GM12872 (cell line): ENCODE data around the gene UGT1A8.

Experiments used
- TF ChIP-seq, protein P1 (sequence below): IDR thresholded peaks from 3 replicates; pipeline ENCODE4 v1.5.1; 2011; ENCODE audit warnings: low read depth, mild to moderate bottlenecking, low read length, moderate library complexity; ENCODE audit not compliant: insufficient read depth

The UGT1A8 gene

DNA sequence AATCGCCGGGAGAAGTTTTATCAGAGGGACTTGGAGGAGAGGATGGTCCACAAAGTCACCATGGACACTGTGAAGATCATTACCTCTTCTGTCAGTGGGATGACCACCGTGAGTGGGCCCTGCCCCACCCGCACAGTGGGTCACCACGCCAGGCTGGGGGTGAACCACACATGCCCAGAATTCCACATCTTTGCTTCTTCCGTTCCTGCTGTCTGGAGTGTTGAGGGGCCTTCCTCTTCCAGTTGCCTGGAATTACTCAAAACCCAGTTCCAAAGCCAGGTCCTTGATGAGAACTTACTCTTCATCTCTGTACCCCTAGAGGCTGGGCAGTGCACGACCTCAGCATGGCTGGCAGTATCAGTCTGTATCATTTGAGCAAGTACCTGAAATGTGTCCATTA lies 182.8 kb downstream of the UGT1A8 start:
- TF ChIP-seq, protein P1, sequence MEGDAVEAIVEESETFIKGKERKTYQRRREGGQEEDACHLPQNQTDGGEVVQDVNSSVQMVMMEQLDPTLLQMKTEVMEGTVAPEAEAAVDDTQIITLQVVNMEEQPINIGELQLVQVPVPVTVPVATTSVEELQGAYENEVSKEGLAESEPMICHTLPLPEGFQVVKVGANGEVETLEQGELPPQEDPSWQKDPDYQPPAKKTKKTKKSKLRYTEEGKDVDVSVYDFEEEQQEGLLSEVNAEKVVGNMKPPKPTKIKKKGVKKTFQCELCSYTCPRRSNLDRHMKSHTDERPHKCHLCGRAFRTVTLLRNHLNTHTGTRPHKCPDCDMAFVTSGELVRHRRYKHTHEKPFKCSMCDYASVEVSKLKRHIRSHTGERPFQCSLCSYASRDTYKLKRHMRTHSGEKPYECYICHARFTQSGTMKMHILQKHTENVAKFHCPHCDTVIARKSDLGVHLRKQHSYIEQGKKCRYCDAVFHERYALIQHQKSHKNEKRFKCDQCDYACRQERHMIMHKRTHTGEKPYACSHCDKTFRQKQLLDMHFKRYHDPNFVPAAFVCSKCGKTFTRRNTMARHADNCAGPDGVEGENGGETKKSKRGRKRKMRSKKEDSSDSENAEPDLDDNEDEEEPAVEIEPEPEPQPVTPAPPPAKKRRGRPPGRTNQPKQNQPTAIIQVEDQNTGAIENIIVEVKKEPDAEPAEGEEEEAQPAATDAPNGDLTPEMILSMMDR, result no peak

DNA sequence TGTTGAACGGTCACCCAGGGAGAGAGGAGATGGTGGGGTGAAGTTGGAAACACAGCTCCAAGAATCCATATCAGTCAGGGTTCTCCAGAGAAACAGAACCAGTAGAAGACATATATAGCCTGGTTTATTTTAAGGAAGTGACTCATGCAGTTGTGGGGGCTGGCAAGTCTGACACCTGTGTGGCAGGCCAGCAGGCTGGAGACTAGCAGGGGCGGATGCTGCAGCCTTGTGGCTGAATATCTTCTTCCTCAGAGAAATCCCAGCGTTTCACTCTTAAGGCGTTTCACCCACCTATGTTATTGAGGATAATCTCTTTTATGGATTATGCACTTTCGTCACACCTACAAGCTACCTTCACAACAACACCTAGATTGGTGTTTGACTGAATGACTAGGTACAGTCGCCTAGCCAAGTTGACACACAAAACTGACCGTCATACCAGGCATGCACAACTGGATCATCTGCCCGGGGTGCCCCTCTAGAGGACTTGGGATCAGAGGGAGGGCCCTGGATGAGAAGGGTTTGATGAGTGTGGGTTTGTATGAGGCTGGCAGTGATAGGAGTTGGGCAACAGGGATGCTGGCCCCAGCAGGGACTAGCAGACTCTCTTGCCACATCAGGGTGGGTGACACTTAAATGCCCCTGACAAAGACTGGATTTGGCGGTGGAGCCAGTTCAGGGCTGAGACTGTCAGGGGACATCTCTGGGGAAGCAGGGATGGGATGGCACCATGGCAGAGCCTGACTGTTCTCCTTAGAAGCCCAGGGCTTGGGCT lies 184.1 kb downstream of the UGT1A8 start:
- TF ChIP-seq, protein P1, result no peak

DNA sequence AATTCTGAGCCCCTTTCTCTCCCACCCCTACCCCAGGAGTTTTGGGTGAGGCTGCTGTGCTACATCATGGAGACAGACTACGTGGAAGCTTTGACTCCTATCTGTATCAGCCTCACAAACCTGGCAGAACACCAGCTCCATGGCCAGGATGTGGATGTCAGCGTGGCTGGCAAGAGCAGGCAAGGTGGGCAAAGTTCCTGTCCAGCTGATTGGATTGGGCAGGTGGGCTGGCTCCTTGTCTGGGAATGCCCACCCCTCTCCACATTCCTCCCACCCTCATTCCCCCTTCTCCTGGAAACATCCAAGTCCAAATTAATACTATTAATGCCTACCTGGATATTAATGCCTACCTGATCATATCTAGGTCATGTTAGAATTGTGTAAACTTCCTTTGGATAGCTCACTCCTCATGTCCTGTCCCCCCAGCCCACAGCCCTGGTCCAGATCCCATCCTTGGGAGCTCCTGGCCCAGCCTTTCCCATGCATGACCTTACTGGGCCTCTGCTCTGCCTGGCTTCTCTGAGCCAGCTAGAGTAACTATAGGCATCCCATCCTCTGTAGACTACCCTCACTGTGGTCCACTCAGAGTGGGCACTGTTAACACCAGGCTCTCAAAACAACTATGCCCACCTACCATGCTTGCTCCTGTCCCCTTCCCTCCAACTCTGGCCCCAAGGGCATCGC lies 184.8 kb downstream of the UGT1A8 start:
- TF ChIP-seq, protein P1, result no peak

DNA sequence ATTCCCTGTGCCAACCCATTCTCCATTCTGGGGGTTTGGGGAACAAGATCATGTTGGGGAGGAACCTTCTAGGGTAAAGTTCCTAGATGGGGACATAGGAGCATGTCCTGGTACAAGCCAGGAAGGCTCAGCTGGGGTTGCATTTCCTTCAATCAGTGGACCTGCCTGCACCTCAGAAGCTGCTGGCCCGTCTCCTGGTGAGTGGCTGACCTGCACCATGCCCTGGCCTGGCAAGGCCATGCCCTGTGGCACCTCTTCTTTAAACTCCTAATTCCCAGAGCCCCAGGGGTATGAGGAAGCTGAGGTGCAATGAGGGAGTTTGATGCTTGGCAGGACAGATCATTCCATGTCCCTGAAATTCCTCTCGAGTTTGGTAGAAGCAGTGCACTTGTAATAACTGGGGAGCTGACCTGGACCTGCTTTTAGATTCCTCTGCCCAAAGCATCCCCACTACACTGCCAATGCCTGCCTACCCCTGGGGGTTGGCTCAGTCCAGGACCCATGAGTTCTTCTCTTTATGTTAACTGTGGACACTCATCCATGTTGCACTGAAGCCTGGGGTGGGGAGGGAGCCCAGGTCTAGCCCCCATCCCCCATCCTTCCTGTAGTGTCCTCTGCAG lies 186.0 kb downstream of the UGT1A8 start:
- TF ChIP-seq, protein P1, result no peak

DNA sequence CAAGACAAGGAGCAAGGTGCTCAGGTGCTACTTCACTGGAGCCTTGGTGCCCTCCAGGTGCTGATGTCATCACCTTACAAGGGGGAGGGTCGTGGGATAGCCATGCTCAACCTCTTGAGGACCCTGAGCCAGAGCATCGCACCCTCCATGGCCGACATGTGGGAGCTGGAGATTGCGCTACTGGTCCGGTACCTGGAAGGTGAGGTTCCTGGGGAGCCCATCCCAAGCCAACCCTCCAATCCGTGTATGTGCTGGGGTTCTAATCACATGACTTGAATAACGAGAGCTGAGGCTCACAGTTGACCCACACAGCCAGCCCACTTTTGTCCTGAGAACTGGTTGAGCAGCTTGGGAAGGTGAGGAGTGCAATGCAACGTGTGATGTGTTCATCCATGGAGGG lies 186.6 kb downstream of the UGT1A8 start:
- TF ChIP-seq, protein P1, result no peak

DNA sequence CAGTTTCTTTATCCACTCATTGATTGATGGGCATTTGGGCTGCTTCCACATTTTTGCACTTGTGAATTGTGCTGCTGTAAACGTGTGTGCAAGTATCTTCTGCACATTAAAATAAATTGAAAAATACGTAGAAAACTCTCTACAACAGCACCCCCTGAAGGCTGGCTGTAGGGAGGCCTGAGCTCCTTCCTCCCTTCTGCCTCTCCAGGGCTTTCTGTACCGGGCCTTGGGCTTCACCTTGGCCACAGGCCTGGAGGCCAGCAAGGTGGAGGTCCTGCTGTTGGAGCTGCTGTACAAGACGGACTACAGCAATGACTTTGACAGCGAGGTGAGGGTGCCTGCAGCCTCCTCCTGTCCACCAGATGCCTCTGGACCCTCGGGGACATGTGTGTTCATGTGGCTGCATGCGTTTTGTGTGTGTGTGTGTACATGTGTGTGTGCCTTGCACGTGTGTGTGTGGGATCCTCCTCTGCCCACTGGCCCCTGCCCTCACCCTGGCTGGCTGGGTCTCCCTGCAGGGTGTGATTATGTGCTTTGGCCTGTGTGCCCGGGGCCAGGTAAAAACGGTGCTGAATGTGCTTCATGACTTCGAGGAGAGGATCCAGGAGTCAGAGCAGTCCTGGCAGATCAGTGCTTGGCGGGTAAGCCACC lies 189.9 kb downstream of the UGT1A8 start:
- TF ChIP-seq, protein P1, result peak; percentile 19; the same call in 1 of the 3 replicates
